Neural crest cell (in vitro differentiated cells): ENCODE results near the gene PEG3. TPM values are rescaled to one million over a fixed set of nuclear protein-coding genes. Genes with fewer than 3 reads are reported as not detected.

Experiments
- DNase-seq: peaks from one replicate; pipeline ENCODE4 v3.0.0; 2021; ENCODE audit warnings: low read depth, mixed read lengths, low spot score
- H3K27ac Mint-ChIP-seq: one replicate; pipeline ENCODE4 v1.8.0; 2021; ENCODE audit warnings: mild to moderate bottlenecking, mixed read lengths; ENCODE audit not compliant: unreplicated experiment
- H3K27me3 Mint-ChIP-seq: 2 replicates; pipeline ENCODE4 v1.8.0; 2021; ENCODE audit warnings: low read depth, mild to moderate bottlenecking, mixed read lengths
- H3K36me3 Mint-ChIP-seq: 2 replicates; pipeline ENCODE4 v1.8.0; 2021; ENCODE audit warnings: low read depth, mild to moderate bottlenecking, mixed read lengths
- H3K4me1 Mint-ChIP-seq: 2 replicates; pipeline ENCODE4 v1.8.0; 2021; ENCODE audit warnings: mixed read lengths
- H3K4me3 Mint-ChIP-seq: one replicate; pipeline ENCODE4 v1.8.0; 2021; ENCODE audit warnings: mild to moderate bottlenecking, mixed read lengths
- H3K9me3 Mint-ChIP-seq: 2 replicates; pipeline ENCODE4 v1.8.0; 2021; ENCODE audit warnings: mixed read lengths
- total RNA-seq: library from RNA; stranded (reverse); gene quantifications from 2 replicates; pipeline ENCODE4 v1.2.1, GENCODE V29; 2021
- TF ChIP-seq, protein P1 (sequence below): fragments of 200-600 bp; sonication (generic); conservative IDR thresholded peaks from 2 replicates; pipeline ENCODE4 v1.5.0; 2021; ENCODE audit warnings: antibody characterized with exemption, mild to moderate bottlenecking

The PEG3 gene
- total RNA-seq, 1 donor from 2014 or later, result not detected

GRCh38 chr19:56814656-56815055 is 25.9 kb downstream of the PEG3 start:
- peaks cover 18% of the 10 kb centered on the region for H3K36me3 Mint-ChIP-seq
- TF ChIP-seq, protein P1, sequence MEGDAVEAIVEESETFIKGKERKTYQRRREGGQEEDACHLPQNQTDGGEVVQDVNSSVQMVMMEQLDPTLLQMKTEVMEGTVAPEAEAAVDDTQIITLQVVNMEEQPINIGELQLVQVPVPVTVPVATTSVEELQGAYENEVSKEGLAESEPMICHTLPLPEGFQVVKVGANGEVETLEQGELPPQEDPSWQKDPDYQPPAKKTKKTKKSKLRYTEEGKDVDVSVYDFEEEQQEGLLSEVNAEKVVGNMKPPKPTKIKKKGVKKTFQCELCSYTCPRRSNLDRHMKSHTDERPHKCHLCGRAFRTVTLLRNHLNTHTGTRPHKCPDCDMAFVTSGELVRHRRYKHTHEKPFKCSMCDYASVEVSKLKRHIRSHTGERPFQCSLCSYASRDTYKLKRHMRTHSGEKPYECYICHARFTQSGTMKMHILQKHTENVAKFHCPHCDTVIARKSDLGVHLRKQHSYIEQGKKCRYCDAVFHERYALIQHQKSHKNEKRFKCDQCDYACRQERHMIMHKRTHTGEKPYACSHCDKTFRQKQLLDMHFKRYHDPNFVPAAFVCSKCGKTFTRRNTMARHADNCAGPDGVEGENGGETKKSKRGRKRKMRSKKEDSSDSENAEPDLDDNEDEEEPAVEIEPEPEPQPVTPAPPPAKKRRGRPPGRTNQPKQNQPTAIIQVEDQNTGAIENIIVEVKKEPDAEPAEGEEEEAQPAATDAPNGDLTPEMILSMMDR, result no peak
- H3K9me3 Mint-ChIP-seq, result peaks cover 31% of the 10 kb centered on the region
- no peak overlapping the region for H3K4me3 Mint-ChIP-seq
- H3K27me3 Mint-ChIP-seq, result no peaks in the 10 kb centered on the region
- H3K27ac Mint-ChIP-seq, result no peak overlapping the region
- no peaks in the 10 kb centered on the region for H3K4me1 Mint-ChIP-seq
- no peak for DNase-seq

GRCh38 chr19:56813531-56813930 is 27.0 kb downstream of the PEG3 start:
- Mint-ChIP-seq H3K9me3 (peaks cover 29% of the 10 kb centered on the region), H3K36me3 (peaks cover 10% of the 10 kb centered on the region), H3K4me3 (no peak overlapping the region), H3K4me1 (no peaks in the 10 kb centered on the region), H3K27me3 (no peaks in the 10 kb centered on the region), H3K27ac (no peak overlapping the region)
- TF ChIP-seq, protein P1, result no peak
- no peak for DNase-seq

- Mint-ChIP-seq H3K4me3 (no peak overlapping the region), H3K36me3 (peaks cover 6% of the 10 kb centered on the region), H3K27ac (no peak overlapping the region), H3K27me3 (no peaks in the 10 kb centered on the region), H3K4me1 (no peaks in the 10 kb centered on the region), H3K9me3 (peaks cover 21% of the 10 kb centered on the region)
- TF ChIP-seq, protein P1, result no peak
- DNase-seq, result no peak
These were observed 29.0 kb downstream of the PEG3 start for GRCh38 chr19:56811480-56811879.

DNA sequence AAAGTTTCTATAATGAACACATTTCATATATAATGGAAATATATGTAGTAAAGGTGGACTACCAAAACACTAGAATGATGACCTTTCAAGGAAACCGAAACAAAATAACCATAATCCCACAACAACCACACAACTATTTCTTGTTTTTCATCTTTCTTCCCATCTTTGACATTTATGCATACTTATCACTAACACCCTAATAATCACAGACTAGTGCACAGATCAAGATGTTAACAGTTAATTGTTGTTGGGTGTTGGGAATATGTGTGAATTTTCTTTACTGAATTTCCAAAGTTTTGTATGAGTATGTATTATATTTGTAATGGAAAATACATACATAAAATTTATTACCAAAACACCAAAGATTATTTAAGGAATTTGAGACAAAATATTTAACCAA is 30.3 kb downstream of the PEG3 start:
- DNase-seq, result no peak
- Mint-ChIP-seq H3K27me3 (no peaks in the 10 kb centered on the region), H3K36me3 (peaks cover 6% of the 10 kb centered on the region), H3K27ac (no peak overlapping the region), H3K9me3 (peaks cover 25% of the 10 kb centered on the region), H3K4me1 (no peaks in the 10 kb centered on the region), H3K4me3 (no peak overlapping the region)
- TF ChIP-seq, protein P1, result no peak

- TF ChIP-seq, protein P1, result no peak
- Mint-ChIP-seq H3K4me1 (no peaks in the 10 kb centered on the region), H3K36me3 (peaks cover 4% of the 10 kb centered on the region), H3K27ac (no peak overlapping the region), H3K9me3 (peaks cover 21% of the 10 kb centered on the region), H3K4me3 (no peak overlapping the region), H3K27me3 (no peaks in the 10 kb centered on the region)
- no peak for DNase-seq
These were observed 31.7 kb downstream of the PEG3 start for GRCh38 chr19:56808717-56809392.
